Fibroblast of the aortic adventitia (primary cell): Measurements from ENCODE around the gene TCF7L1. TPM values are rescaled to one million over a fixed set of nuclear protein-coding genes. Genes with fewer than 3 reads are reported as not detected.

Source experiments
- DNase-seq: peaks from one replicate; pipeline ENCODE4 v3.0.0-alpha.2; 2010; ENCODE audit warnings: low read depth
- H3K4me3 ChIP-seq: 2 replicates; pipeline ENCODE4 v1.5.1; 2011; ENCODE audit warnings: low read depth, mild to moderate bottlenecking, control low read depth, low read length, moderate library complexity
- CTCF ChIP-seq: IDR thresholded peaks from 2 replicates; pipeline ENCODE4 v1.5.1; 2011; ENCODE audit warnings: mild to moderate bottlenecking, low read length, control low read depth, inconsistent platforms; ENCODE audit not compliant: insufficient read depth
- total RNA-seq: library from RNA; depleted of rRNA; stranded (reverse); fragments of >200 nt; gene quantifications from 2 replicates; pipeline ENCODE4 v1.2.3, GENCODE V29; 2012; ENCODE audit warnings: low replicate concordance

The TCF7L1 gene
- total RNA-seq, 1 donor: 3.7 TPM

GRCh38 chr2:85259879-85260278 is 126.7 kb downstream of the TCF7L1 start:
- H3K4me3 ChIP-seq: no peak overlapping the region
- TF ChIP-seq CTCF: no peak
- no peak for DNase-seq

GRCh38 chr2:85263591-85263990 is 130.4 kb downstream of the TCF7L1 start:
- TF ChIP-seq CTCF: no peak
- no peak overlapping the region for H3K4me3 ChIP-seq
- DNase-seq: no peak

DNA sequence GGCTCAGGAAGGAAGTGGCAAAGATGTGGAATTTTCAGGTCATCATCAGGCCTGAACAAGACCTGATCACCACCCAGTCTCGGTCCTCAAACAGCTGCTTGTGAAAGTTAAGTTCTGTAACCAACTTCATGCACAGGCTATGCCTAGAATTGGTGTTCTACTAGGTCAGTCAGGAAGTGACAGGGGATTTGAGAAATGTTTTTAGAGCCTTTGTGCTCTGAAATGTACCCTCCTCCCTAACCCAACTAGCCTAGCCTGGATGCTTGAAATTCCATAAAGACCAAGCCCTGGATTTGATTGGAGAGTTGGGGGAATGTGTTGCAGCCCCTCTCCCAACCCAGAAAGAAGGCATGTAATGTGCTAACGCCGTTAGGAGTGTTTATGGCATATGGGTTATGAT is 131.3 kb downstream of the TCF7L1 start:
- no peak overlapping the region for H3K4me3 ChIP-seq
- no peak for DNase-seq
- no peak for TF ChIP-seq CTCF

DNA sequence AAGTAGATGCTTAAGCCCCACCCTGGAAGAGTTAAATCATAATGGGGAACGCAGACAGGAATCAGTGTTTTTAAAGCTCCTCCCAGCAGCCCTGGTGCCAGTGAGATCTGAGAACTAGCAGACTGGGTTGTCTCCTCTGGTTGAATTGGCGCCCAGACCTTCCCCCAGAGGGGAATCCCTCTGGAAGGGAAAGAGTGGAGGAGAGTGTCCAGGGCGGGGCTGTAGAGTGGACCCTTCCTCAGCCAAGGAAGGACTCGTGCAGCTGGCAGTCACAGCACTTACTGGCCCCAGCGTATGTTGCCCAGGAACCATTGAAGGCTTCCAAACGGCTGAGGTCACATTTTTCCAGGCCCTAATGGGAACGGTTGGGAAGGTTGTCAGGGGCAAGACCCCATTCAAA is 132.1 kb downstream of the TCF7L1 start:
- DNase-seq: no peak
- no peak overlapping the region for H3K4me3 ChIP-seq
- no peak for TF ChIP-seq CTCF

DNA sequence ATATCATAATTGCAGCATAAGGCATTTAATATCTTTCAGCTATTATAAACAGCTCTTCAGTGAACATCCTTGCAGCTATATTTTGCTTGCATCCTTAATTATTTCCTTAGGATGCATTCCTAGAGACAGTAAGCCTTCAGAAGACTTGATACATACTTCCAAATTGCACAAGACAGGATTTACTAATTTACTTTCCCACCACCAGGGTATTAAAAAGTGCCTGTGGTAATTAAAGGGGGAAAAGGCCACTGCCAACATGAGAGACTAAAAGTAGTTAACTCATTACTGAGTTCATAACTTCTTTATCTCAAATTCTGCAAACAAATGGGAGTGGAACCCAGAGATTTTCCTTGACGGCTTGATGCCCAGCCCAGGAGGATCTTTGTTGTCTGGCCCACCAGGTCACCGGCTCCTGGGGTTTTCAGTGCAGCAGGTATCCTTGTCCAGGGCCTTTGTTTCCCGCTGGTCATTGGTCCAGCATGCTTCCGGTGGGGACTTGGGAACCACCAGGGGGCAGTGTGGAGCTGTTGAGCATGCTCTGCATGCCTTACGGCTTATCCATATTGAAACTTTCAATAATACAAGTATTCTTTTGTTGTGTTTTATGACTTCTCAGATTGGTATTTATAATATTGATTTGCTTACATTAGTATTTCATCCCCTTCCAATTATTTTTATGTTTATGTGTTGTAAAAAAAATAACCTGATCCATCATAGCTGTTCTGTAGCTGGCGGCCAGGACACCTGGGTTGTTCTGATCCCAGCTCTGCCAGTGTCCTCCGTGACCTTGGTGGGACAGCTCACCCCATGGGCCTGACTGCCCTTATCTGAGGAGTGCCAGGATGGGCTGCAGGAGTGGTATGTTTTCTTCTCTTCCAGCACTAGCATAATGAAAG is 133.2 kb downstream of the TCF7L1 start:
- no peak overlapping the region for H3K4me3 ChIP-seq
- peak; percentile 91 for TF ChIP-seq CTCF
- DNase-seq: peak; percentile 79

DNA sequence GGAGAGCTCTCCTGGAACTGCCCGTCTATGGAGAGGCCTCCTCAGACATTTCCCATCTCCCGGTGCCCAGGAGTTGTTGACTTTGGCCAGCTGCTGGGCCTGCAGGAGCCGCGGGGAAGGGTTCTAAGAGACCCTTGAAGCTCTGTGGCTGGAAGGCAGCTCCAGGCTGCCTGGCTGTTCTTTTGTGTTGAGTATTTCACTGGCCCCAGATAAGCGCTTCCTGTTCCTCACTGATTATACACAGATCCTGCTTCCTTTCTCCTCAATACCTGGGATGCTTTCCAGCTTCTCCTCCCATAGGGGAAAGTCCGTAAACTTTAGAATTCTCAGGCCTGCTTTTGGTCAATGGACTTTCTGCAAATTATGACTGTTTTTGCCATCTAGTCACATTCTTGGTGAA is 136.8 kb downstream of the TCF7L1 start:
- DNase-seq: peak; percentile 90
- H3K4me3 ChIP-seq: no peak overlapping the region
- TF ChIP-seq CTCF: no peak
